GM19240 (cell line): Measurements from ENCODE around the gene ASTL.
"Not testable (repeated sequence)": the region's sequence is repeated elsewhere in the genome, so short reads cannot be mapped to it uniquely, and the experiment has no call there.

Experiments used
- DNase-seq: peaks from one replicate; pipeline ENCODE4 v3.0.0; 2011; ENCODE audit warnings: low spot score; ENCODE audit not compliant: insufficient read length

ASTL gene

DNA sequence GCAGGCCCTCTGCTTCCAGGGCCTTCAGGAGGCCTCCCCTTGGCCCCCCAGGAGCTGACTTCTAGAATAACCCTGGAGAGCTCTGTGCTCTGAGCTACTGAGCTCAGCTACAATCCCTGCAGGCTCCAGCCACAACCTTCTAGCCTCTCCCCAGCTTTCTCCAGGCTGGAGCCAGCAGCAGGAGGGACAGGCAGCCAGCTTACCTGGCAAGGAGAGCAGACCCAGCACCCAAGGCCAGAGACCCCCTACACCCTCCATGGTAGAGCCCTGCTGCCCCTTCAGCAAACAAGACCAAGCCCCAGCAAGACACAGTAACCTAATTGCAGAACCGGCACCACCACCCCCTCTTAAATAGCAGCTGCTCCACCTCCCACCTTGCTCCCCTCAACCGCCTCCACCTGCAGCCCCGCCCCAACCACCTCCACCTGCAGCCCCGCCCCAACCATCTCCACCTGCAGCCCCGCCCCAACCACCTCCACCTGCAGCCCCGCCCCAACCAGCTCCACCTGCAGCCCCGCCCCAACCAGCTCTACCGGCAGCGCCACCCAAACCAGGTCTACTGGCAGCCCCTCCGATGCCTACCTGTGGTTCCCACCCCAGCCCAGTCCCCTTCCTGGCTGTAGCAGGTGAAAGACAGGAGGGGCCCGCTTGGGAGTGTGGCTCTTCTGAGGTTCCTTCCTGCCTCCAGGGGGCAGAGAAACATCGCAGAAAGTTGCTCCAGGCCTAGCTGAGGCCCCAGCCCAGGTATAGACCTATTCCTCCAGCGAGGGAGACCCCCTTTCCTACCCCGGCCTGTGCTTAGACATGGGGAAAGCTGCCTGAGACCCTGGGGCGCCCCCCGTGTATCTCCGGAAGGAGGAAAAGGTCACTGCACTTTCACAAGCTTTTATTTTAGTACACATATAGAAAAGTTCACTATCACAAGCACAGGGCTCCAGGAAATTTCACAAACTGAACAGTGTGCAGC, at the start of gene ASTL:
Gene ASTL (minus strand): TSS at position 324 of the 967 bp plus-strand sequence. CDS start 66 bp downstream, at position 258.
- no peak for DNase-seq

DNA sequence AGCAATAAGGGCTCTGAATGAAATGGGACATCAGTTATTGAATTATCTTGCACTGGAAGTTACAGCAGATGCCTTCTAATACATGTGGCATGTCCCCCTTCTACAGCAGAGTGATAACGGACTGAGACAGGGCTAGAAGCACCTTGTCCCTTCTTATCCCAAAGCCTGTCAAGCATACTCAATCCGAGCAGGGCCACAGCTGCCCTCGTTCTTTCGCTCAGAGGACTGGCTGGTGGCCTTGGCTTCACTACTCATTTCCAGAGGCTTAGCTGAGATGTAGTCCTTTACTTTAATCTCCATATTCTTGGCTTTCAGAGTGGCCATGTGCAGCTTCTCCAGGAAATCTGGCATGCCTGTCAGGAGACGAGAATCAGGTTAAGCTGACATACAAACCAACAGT, 48.3 kb upstream of the ASTL start:
- no peak for DNase-seq

DNA sequence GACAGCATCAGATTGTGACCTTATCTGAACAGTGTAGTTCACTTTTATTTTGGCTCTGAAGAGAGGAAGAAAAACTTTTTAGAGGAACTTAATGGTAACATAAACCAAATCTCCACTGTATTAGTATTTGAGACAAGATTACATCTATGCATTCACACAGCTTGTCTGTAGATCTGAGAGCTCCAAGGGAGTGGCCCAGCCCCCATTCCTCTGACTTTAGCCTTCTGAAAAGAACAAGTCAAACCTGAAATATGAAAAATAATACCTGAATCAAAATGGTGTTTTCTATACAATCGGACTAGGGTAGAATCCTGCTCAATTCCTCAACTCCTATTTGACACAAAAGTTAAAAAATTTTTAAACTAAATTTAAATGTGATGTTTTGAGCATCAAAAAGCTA, 47.2 kb upstream of the ASTL start:
- no peak for DNase-seq

DNA sequence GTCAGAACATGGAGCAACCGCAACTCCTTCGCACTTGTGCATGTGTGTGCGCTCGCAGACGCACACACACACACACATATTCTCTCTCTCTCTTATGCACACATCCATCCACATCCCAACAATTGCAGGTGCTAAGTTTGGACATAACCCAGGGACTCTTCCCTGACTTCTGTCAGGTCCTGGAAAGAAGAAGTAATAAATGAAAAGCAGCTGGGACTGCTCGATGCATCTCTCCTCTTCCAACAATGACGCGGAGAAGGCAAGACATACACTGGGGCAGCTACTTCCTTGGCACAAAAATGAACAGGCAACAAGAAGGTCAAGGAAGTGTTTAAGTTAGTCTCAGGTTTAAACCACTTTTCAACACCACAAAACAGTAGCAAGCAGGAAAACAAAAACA, 46.7 kb upstream of the ASTL start:
- DNase-seq = no peak

GRCh38 chr2:96184188-96184587, 45.9 kb upstream of the ASTL start:
- no peak for DNase-seq

GRCh38 chr2:96181529-96181928, 43.2 kb upstream of the ASTL start:
- no peak for DNase-seq

DNA sequence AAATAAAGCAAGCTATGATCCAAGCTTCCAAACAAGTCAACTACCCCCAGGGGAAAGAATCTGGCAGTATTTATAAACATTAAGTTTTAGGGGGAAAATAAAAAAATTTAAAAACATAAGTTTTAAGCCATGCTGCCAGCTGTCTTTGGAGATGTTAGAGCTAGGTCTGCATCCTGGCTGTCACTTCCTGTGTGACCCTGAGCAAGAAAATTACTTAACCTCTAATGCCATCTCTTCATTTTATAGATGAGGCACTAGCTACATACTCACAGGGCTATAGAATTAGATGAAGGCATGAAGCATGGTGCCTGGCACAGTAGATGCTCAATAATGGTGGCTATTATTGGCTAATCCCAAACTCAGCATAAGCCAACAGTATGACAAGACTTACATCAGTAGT, 42.2 kb upstream of the ASTL start:
- DNase-seq = no peak

DNA sequence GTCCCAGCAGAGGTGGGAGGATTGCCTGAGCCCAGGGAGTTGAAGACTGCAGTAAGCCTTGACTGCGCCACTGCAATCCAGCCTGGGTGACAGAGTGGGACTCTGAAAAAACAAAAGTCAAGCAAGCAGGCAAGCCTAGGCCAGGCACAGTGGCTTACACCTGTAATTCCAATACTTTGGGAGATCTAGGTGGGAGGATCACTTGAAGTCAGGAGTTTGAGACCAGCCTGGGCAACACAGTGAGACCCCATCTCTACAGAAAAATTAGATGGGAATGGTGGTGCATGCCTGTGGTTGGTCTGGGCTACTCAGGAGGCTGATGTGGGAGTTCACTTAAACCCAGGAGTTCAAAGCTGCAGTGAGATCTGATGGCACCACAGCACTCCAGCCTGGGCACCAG, 41.7 kb upstream of the ASTL start:
- DNase-seq = no peak

DNA sequence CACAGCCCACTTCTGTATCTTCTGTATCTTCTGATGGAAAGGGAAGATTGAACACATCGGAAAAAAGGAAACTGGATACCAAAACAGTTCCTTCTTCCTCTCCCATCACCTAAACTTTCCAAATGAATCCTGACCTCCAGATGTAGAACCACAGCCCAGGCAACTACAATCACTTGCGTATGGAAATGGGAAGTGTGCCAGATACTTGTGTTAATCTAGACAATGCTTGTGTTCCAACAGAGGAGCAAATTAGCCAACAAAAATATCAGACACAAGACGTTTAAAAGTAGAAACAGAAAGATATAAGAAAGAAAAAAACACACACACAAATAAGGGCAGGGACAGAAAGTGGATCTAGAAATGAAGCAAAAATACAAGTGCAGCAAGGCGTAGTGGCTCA, 38.4 kb upstream of the ASTL start:
- no peak for DNase-seq

GRCh38 chr2:96175951-96176350, 37.6 kb upstream of the ASTL start:
- DNase-seq = no peak

GRCh38 chr2:96174251-96175144, 36.2 kb upstream of the ASTL start:
- no peak for DNase-seq

DNA sequence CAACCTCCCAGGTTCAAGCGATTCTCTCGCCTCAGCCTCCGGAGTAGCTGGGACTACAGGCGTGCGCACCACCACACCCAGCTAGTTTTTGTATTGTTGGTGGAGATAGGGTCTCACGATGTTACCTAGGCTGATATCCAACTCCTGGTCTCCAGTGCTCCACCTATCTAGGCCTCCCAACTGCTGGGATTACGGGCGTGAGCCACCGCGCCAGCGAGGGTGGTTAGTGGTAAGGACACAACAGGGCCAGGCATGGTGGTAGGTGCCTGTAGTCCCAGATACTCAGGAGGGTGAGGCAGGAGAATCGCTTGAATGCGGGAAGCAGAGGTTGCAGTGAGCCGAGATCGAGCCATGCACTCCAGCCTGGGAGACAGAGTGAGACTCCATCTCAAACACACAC, 33.5 kb upstream of the ASTL start:
- no peak for DNase-seq

DNA sequence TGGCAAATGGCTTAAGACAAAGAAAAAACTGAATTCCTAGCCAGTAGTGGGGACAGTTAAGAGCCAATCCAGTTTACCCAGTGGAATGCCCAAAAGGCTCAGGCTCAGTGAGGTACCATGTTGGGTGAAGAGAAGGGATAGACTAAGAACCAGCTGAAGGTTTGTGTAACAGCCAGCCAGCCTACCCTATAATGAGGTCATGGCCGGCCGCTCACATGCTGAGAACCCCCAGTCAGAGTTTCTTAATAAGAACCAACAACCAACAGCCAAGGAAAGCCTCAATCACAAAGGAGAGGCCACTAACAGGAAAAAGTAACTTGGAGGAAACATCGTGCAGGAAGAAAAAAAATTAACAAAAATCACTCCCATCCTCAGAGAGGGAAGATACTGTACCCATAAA, 32.3 kb upstream of the ASTL start:
- DNase-seq = no peak

- DNase-seq = no peak
These were observed 31.7 kb upstream of the ASTL start for GRCh38 chr2:96169868-96170507.

GRCh38 chr2:96167407-96168013, 29.2 kb upstream of the ASTL start:
- DNase-seq = no peak

- no peak for DNase-seq
These were observed 26.3 kb upstream of the ASTL start for GRCh38 chr2:96164459-96165184.

- DNase-seq = no peak
These were observed 25.6 kb upstream of the ASTL start for GRCh38 chr2:96163768-96164429.

- DNase-seq = no peak
These were observed 25.1 kb upstream of the ASTL start for GRCh38 chr2:96163415-96163767.

GRCh38 chr2:96161898-96162297, 23.6 kb upstream of the ASTL start:
- no peak for DNase-seq

GRCh38 chr2:96160366-96160765, 22.1 kb upstream of the ASTL start:
- DNase-seq = not testable (repeated sequence)
